GM21528 (cell line): ENCODE results near the gene GBE1.

Experiments
- ATAC-seq: cut with Tn5 transposase; IDR thresholded peaks from one replicate; pipeline ENCODE4 v1.9.1; 2021; ENCODE audit warnings: mild to moderate bottlenecking, moderate library complexity; ENCODE audit not compliant: unreplicated experiment, low FRiP score

The GBE1 gene

GRCh38 chr3:81440661-81441060, 320.8 kb downstream of the GBE1 start:
- ATAC-seq = no peak
